Type B pancreatic cell (in vitro differentiated cells): ENCODE data around the gene POLR2B. TPM values are rescaled to one million over a fixed set of nuclear protein-coding genes. Genes with fewer than 3 reads are reported as not detected.
A peak's percentile ranks its signal among the peaks of the same experiment; 100 is the strongest.

Experiments
- DNase-seq: peaks from one replicate; pipeline ENCODE4 v3.0.0; 2021; ENCODE audit warnings: mixed read lengths; ENCODE audit not compliant: unreplicated experiment; ENCODE audit errors: extremely low spot score
- H3K27ac Mint-ChIP-seq: 2 replicates; pipeline ENCODE4 v1.8.0; 2021; ENCODE audit warnings: mild to moderate bottlenecking, mixed read lengths
- H3K27me3 Mint-ChIP-seq: 2 replicates; pipeline ENCODE4 v1.8.0; 2021; ENCODE audit warnings: mixed read lengths
- H3K36me3 Mint-ChIP-seq: 2 replicates; pipeline ENCODE4 v1.8.0; 2021; ENCODE audit warnings: mixed read lengths
- H3K4me1 Mint-ChIP-seq: one replicate; pipeline ENCODE4 v1.8.0; 2021; ENCODE audit warnings: mixed read lengths; ENCODE audit not compliant: unreplicated experiment
- H3K4me3 Mint-ChIP-seq: 2 replicates; pipeline ENCODE4 v1.8.0; 2021; ENCODE audit warnings: mild to moderate bottlenecking, mixed read lengths
- H3K9me3 Mint-ChIP-seq: 2 replicates; pipeline ENCODE4 v1.8.0; 2021; ENCODE audit warnings: mixed read lengths
- total RNA-seq: library from RNA; stranded (reverse); gene quantifications from 2 replicates; pipeline ENCODE4 v1.2.1, GENCODE V29; 2021; ENCODE audit warnings: low replicate concordance
- TF ChIP-seq, protein P1 (sequence below): fragments of 200-600 bp; sonication (generic); conservative IDR thresholded peaks from 2 replicates; pipeline ENCODE4 v1.5.0; 2021; ENCODE audit warnings: antibody characterized with exemption, mild to moderate bottlenecking

POLR2B gene
- total RNA-seq, 1 donor from 2014 or later = 117 TPM

DNA sequence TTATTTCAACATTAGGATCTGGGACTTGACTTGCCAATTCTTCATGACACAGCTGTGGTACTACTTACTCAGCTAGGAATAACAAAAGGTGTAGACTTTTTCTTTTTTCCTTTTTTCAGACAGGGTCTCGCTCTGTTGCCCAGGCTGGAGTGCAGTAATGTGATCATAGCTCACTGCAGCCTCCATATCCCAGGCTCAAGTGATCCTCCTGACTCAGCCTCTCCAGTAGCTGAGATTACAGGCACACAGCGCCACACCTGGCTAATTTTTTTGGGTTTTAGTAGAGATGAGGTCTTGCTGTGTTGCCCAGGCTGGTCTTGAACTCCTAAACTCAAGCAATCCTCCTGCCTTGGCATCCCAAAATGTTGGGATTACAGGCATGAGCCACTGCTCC is 17.6 kb upstream of the POLR2B start:
- no peak for DNase-seq
- Mint-ChIP-seq H3K9me3 (no peaks in the 10 kb centered on the region), H3K36me3 (peaks cover 17% of the 10 kb centered on the region), H3K27ac (no peak overlapping the region), H3K27me3 (no peaks in the 10 kb centered on the region), H3K4me1 (peaks cover 4% of the 10 kb centered on the region), H3K4me3 (no peak overlapping the region)
- TF ChIP-seq, protein P1, sequence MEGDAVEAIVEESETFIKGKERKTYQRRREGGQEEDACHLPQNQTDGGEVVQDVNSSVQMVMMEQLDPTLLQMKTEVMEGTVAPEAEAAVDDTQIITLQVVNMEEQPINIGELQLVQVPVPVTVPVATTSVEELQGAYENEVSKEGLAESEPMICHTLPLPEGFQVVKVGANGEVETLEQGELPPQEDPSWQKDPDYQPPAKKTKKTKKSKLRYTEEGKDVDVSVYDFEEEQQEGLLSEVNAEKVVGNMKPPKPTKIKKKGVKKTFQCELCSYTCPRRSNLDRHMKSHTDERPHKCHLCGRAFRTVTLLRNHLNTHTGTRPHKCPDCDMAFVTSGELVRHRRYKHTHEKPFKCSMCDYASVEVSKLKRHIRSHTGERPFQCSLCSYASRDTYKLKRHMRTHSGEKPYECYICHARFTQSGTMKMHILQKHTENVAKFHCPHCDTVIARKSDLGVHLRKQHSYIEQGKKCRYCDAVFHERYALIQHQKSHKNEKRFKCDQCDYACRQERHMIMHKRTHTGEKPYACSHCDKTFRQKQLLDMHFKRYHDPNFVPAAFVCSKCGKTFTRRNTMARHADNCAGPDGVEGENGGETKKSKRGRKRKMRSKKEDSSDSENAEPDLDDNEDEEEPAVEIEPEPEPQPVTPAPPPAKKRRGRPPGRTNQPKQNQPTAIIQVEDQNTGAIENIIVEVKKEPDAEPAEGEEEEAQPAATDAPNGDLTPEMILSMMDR = no peak

DNA sequence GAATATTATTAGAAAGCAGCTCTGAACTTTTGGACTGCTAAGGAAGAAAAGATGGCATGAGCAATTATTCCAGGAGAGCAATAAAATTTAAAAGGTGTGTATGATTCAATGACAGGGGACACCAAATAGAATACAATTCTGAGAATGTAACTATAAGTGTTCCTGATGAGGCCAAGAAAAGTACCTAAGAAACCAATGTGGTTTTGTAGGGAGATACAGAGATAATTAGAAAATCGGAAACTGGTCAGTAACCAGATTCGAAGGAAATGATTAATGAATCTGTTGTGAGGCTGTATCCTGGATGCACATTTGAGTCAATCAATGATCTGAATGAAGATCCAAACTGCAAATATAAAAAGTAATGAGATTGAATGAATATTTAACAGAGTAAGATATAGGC is 7.3 kb upstream of the POLR2B start:
- Mint-ChIP-seq H3K27me3 (no peaks in the 10 kb centered on the region), H3K4me1 (peaks cover 11% of the 10 kb centered on the region), H3K4me3 (no peak overlapping the region), H3K27ac (no peak overlapping the region), H3K36me3 (peaks cover 38% of the 10 kb centered on the region), H3K9me3 (peaks cover 5% of the 10 kb centered on the region)
- TF ChIP-seq, protein P1 = no peak
- no peak for DNase-seq

DNA sequence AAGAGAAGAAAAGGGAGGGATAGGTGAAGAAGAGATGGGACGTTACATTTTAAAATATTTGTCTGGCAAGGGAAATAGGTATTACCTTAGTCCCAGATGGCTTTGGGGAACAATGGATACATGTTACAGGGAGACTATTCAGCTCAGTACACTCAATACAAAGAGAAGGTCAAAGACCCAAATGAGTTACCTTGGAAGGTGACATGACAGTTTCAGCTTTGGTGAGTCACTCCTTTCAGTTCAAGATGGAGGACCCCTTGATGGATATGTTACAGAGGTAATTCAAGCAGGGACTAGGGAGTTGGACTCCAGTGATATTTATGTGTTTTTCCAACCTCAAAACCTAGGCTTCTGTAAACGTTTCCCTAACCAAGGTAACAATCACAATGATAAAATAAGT is 6.3 kb upstream of the POLR2B start:
- H3K27ac Mint-ChIP-seq = no peak overlapping the region
- peak overlapping the region; percentile 18 for H3K4me3 Mint-ChIP-seq
- TF ChIP-seq, protein P1 = no peak
- no peak for DNase-seq
- peaks cover 5% of the 10 kb centered on the region for H3K9me3 Mint-ChIP-seq
- no peaks in the 10 kb centered on the region for H3K27me3 Mint-ChIP-seq
- H3K4me1 Mint-ChIP-seq = peaks cover 11% of the 10 kb centered on the region
- H3K36me3 Mint-ChIP-seq = peaks cover 36% of the 10 kb centered on the region

DNA sequence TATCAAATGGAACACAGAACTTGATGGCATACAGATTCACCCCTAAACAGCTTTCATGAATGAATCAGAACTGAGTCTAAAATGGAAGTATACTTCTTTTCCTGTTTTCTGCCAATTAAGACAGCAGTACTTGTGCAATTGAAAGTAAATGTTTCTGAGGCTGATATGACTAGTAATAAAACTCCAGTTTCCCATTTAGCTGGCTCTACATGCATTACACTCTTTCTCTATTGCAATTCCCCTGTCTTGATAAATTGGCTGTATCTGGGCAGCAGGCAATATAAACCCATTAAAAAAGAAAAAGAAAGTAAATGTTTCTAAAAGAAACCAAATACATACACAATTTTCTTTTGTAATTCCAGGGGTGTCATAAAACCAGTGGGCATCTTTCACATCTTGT is 5.9 kb upstream of the POLR2B start:
- peaks cover 5% of the 10 kb centered on the region for H3K9me3 Mint-ChIP-seq
- TF ChIP-seq, protein P1 = no peak
- H3K27ac Mint-ChIP-seq = no peak overlapping the region
- peaks cover 11% of the 10 kb centered on the region for H3K4me1 Mint-ChIP-seq
- peaks cover 35% of the 10 kb centered on the region for H3K36me3 Mint-ChIP-seq
- no peaks in the 10 kb centered on the region for H3K27me3 Mint-ChIP-seq
- no peak for DNase-seq
- H3K4me3 Mint-ChIP-seq = no peak overlapping the region

DNA sequence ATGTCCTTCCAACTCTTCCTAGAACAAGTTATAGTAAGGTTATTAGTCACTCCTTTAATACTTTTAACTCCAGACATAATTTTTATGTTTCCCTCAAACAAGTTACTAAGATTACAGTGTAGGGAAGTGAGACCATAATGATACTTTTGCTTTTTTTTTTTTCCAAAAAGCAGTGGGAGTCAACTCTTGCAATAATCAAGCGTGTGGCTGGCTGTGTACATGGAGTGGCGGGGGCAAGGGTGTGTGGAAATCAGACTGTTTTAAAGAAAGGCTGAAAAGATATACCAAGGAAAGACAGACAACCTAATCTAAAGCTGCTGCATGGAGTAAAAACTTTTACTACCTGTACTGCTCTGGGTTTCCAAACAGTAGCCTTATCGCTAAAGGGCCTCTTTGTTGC is 5.4 kb upstream of the POLR2B start:
- Mint-ChIP-seq H3K27ac (no peak overlapping the region), H3K4me3 (peak overlapping the region; percentile 48), H3K4me1 (peaks cover 11% of the 10 kb centered on the region), H3K9me3 (peaks cover 5% of the 10 kb centered on the region), H3K27me3 (no peaks in the 10 kb centered on the region), H3K36me3 (peaks cover 35% of the 10 kb centered on the region)
- no peak for DNase-seq
- TF ChIP-seq, protein P1 = no peak

DNA sequence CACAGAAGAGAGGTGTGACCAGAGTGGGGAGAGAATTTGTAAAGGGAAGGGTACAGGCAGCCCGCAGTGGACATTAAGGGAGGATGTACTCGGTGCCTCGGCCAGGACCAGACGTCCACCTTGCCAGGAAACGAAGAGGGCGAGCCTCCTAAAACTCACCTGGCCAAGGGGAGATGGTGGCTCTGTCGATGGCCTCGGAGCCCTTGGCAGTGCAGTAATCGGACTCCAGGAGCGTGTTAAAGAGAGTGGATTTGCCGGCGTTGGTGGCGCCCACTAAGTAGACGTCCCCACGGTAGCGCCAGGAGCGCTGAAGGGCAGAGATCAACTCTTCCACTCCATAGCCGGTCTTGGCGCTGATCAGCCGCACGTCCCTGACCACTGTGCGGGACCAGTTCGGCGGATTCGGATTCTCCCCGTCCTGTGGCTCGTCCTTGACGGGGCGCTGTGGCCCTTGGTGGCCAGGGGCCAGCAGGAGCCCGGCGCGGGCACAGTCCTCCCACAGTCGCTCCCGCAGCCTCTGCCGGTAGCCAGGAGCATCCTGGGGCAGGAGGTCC is 2.3 kb upstream of the POLR2B start:
- DNase-seq = no peak
- Mint-ChIP-seq H3K4me1 (peaks cover 20% of the 10 kb centered on the region), H3K27me3 (no peaks in the 10 kb centered on the region)

More for the DNA sequence above, 2.3 kb upstream of the POLR2B start:
- Mint-ChIP-seq H3K4me3 (peak overlapping the region; percentile 100), H3K9me3 (peaks cover 5% of the 10 kb centered on the region), H3K27ac (peak overlapping the region; percentile 89), H3K36me3 (peaks cover 27% of the 10 kb centered on the region)
- TF ChIP-seq, protein P1 = no peak
